SK-N-DZ (cell line): ENCODE results near the gene PITPNB.

ENCODE experiments used
- DNase-seq: peaks from one replicate; pipeline ENCODE4 v3.0.0-alpha.2; 2015; ENCODE audit warnings: low spot score
- small RNA-seq, 2 experiments: library from RNA; depleted of rRNA; stranded (forward); fragments of <200 nt; gene quantifications; one replicate each; pipeline ENCODE3, GENCODE V24; 2014

Gene PITPNB

GRCh38 chr22:27803841-27804415, 115.1 kb downstream of the PITPNB start:
- DNase-seq, result no peak

GRCh38 chr22:27802346-27803073, 116.5 kb downstream of the PITPNB start:
- DNase-seq, result no peak

Small RNA genes lying within 50 kb of the gene (small RNA-seq; reads per million reads assigned to genes)
- gene MIR3199-1 (0 to 0.04 reads per million in 2 experiments), gene RF02198 (0 reads per million in 2 experiments)
